HG03039 (cell line): ENCODE results near the gene UBE2B.

Experiments
- ATAC-seq: cut with Tn5 transposase; IDR thresholded peaks from one replicate; pipeline ENCODE4 v1.9.1; 2021; ENCODE audit warnings: mild to moderate bottlenecking, moderate library complexity; ENCODE audit not compliant: unreplicated experiment

UBE2B gene

DNA sequence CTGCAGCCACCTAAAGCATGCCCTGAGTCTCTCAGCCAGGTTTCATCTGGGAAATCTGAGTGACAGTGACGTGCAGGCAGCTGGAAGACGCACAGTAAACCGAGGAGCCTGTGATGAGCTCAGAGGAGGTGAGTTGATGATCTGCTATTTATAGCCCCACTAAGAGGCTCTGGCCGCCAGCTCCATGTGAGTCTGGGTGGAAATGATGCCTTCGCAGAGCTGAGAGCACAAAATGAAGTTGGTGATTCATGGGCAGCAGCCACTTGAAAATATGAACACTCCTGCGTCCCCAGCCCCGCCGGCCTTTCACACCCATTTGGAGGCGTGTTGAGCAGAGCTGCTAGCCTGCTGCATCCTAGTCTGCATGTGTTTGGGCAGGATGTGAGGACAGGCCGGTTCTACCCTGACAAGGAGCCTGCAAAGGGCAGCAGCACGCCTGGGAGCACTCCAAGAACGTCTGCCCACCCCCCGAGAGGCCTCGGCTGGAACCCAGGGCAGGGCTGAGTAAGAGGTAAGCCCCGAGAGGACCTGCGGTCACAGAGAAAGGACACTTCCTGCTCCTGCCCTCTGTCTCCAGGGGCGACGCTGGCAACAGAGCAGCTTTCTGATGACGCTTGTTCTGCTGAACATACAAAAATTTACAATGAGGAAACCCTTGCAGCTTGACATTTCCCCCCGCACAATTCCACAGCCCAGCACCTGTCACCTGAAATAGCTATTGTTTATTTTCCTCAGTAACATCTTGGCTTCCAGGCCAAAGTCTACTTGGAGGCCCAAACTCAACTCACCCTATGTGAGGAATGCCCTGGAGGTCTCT, 65.4 kb downstream of the UBE2B start:
- peak; percentile 48 for ATAC-seq

DNA sequence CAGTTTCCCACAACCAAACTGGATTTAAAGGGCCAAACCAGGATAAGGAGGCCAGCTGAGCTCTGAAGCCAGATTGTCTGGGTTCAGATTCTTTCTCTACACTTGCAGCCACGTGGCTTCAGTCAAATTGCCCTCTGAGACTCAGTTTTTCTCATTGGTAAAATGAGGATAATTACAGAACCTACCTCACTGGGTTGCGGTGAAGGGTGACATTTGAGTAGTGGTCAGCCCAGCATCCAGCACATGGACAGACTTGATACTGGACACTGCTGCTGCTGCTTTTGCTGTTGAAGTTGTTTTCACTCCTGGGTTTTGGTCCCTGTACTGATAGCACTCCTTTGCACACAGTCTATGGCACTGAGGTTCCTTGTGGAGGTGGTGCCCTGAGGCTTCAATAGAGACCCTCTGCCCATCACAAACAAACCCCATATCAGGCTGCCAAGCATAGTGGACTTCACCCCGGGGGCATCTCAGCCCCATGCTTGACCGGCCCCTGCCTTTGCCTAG, 66.0 kb downstream of the UBE2B start:
- no peak for ATAC-seq

DNA sequence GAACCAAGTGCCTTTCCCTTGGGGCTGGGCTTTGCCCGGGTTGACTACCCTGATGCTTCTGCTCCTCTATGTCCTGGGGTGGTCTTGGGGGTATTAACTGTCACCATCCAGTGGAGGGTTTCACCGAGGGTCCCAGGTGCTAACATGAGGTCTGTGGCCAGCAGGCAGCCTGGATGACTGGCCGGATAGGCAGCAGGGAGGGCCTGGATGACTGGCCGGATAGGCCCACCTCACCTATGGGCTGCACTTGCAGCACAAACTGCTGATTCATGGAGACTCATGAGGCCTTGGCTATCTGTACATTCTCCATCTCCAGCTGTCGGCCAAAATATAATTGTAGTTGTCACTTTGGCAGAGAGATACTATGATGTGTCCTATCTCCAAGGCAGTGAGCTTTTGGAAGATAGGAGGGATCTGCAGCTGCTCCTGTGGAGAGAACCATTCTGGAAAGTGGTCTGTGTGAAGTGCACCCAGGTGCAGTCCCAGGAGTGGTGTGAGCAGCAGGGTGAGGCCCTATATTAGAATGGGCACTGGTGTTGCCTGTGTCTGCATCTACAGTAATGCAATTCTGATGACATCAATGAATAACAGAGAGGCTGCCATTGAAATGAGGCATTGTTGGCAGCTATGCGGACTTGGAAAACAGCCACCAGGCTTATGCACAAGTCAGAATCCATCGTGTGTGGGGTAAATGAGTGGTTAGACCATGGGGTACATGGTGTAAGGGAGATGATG, 66.6 kb downstream of the UBE2B start:
- ATAC-seq = no peak

DNA sequence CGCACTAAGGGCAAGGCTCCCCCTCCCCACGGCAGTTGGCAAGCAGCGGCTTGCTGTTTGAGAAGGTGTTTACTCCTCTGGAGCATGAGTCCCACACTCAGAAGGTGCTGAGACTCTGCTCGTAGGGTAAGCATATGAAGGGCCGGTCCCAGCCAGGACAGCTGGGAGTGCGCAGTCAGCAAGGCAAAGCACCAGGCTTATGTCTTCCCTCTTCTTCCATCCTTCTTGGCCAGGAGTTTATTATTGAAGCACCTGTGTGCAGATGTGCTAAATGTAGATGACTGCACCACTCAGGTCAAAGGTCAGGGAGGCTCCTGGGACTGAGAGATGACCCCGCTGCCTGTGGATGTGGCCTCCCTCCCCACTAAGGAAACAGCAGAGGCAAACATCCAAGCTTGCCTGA, 67.4 kb downstream of the UBE2B start:
- no peak for ATAC-seq

DNA sequence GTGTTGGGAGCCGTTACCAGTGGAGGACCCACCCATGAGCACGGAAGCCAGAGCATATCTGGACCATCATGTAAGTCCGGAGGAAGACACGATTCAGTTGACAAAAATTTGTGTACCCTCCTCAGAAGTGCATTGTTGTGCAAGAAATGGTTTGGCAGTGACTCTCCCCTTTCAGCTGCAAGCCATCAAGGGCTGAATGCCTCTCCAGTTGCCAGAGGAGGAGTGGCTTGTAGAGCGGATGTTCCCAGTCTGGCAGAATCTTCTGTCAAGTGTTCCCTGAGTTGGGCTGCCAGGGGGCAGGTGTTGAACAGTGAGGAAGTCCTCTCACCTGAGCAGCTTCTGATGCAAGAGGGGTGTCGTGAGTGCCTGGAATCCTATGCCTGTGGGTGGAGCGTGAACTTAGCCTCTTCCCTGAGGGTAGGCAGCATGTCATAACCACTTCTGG, 67.9 kb downstream of the UBE2B start:
- no peak for ATAC-seq

GRCh38 chr5:134440201-134440755, 68.9 kb downstream of the UBE2B start:
- no peak for ATAC-seq
